Neutrophil (primary cell): ENCODE data around the gene NPHP1.
"Not testable (repeated sequence)": the region's sequence is repeated elsewhere in the genome, so short reads cannot be mapped to it uniquely, and the experiment has no call there.

Experiments
- H3K27ac ChIP-seq: fragments of 200-600 bp; sonication (generic); 2 replicates; pipeline ENCODE4 v1.5.1; 2016; ENCODE audit warnings: mild to moderate bottlenecking, moderate library complexity
- H3K27me3 ChIP-seq: fragments of 200-600 bp; sonication (generic); 2 replicates; pipeline ENCODE4 v1.6.0; 2016; ENCODE audit warnings: mild to moderate bottlenecking
- H3K36me3 ChIP-seq: fragments of 200-600 bp; sonication (generic); 2 replicates; pipeline ENCODE4 v1.5.1; 2017
- H3K4me1 ChIP-seq, 2 experiments: fragments of 200-600 bp in 1 of 2; sonication (generic) in 1 of 2; 1 replicate in 1 of 2; 2 replicates in 1 of 2; pipeline versions ENCODE4 v1.5.1 to v1.6.1; 2013 to 2016; ENCODE audit warnings: low read depth in 1 of 2, low read length in 1 of 2, mild to moderate bottlenecking in 1 of 2, moderate library complexity in 1 of 2; ENCODE audit not compliant: control insufficient read depth in 1 of 2, insufficient read depth in 1 of 2
- H3K4me3 ChIP-seq, 2 experiments: fragments of 200-600 bp in 1 of 2; sonication (generic) in 1 of 2; 1 replicate in 1 of 2; 2 replicates in 1 of 2; pipeline ENCODE4 v1.5.1; 2013 to 2016; ENCODE audit warnings: low read depth in 1 of 2, low read length in 1 of 2, mild to moderate bottlenecking in 1 of 2, moderate library complexity in 1 of 2
- H3K9me3 ChIP-seq: fragments of 200-600 bp; sonication (generic); 2 replicates; pipeline ENCODE4 v1.5.1; 2016
- TF ChIP-seq, protein P1 (sequence below): fragments of 200-600 bp; sonication (generic); IDR thresholded peaks from 2 replicates; pipeline ENCODE4 v1.5.1; 2016; ENCODE audit warnings: antibody characterized with exemption

The NPHP1 gene

DNA sequence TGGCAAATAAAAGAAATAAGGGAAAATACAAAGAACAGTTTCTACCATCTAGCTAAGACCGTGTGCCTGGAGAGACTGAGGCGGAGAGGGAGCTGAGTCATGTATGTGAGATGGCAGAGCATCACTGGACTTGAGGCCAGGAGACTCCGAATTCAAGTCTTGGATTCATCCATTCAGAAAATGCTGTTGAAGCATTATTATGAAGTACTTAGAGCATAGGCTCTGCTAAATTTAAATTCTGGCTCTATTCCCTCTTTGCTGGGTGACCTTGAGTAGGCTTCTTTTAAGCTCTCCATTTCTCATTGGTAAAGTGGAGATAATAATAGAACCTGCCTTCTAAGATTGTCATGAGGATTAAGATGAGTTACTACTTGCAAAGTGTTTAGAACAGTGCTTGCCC is 34.7 kb downstream of the NPHP1 start:
- TF ChIP-seq, protein P1, sequence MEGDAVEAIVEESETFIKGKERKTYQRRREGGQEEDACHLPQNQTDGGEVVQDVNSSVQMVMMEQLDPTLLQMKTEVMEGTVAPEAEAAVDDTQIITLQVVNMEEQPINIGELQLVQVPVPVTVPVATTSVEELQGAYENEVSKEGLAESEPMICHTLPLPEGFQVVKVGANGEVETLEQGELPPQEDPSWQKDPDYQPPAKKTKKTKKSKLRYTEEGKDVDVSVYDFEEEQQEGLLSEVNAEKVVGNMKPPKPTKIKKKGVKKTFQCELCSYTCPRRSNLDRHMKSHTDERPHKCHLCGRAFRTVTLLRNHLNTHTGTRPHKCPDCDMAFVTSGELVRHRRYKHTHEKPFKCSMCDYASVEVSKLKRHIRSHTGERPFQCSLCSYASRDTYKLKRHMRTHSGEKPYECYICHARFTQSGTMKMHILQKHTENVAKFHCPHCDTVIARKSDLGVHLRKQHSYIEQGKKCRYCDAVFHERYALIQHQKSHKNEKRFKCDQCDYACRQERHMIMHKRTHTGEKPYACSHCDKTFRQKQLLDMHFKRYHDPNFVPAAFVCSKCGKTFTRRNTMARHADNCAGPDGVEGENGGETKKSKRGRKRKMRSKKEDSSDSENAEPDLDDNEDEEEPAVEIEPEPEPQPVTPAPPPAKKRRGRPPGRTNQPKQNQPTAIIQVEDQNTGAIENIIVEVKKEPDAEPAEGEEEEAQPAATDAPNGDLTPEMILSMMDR: no peak

DNA sequence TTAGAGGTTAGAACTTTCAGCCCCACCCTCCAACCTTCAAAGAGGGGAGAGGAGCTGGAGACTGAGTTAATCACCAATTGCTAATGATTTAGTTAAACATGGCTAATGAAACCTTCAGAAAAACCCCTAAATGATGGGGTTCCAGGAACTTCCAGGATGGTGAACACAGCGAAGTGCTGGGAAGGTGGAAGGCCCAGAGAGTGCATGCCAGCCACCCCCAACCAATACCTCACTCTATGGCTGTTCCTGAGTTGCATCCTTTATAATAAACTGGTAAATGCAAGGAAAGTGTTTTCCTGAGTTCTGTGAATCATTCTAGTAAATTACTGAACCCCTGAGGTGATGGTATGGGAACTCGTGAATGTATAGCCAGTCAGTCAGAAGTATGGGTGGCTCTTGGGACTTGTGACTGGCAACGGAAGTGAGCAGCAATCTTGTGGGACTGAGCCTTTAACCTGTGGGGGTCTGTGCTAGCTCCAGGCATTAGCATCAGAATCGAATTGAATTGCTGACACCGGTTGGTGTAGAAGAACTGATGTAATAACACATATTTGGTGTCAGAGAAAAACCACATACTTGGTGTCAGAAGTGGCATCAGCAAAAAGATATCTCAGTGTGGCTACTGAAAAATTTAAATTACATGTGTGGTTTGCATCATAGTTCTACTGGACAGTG is 37.4 kb downstream of the NPHP1 start:
- no peak overlapping the region for H3K27ac ChIP-seq
- H3K9me3 ChIP-seq: no peaks in the 10 kb centered on the region
- TF ChIP-seq, protein P1: no peak
- no peaks in the 10 kb centered on the region for H3K36me3 ChIP-seq
- H3K27me3 ChIP-seq: peaks cover 15% of the 10 kb centered on the region
- no peaks in the 10 kb centered on the region for H3K4me1 ChIP-seq
- no peak overlapping the region for H3K4me3 ChIP-seq

More for the DNA sequence above, 34.7 kb downstream of the NPHP1 start:
- Histone ChIP-seq H3K27ac (no peak overlapping the region), H3K27me3 (peaks cover 15% of the 10 kb centered on the region), H3K36me3 (no peaks in the 10 kb centered on the region), H3K4me3 (no peak overlapping the region), H3K9me3 (no peaks in the 10 kb centered on the region), H3K4me1 (no peaks in the 10 kb centered on the region)

DNA sequence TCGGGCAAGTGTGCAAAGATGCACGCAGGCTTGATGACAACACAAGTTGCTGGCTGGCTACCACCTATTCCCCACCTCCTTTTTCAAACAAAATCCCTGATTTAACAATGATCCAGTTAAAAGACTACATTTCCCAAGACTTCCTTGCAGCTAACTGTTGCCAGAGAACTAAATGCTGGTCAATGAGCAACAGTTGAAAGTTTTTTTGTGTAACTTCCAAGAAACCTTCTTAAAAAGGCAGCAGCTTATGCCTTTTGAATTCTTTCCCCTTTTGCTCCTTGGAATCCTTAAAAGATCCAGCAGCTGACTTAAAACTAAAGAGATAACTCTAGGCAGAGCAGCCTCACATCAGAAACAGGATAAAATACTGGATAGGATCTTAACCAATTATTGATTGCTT is 38.5 kb downstream of the NPHP1 start:
- H3K36me3 ChIP-seq: no peaks in the 10 kb centered on the region
- H3K27me3 ChIP-seq: peaks cover 10% of the 10 kb centered on the region
- H3K9me3 ChIP-seq: no peaks in the 10 kb centered on the region
- no peak overlapping the region for H3K4me3 ChIP-seq
- H3K4me1 ChIP-seq: no peaks in the 10 kb centered on the region
- TF ChIP-seq, protein P1: no peak
- H3K27ac ChIP-seq: no peak overlapping the region

DNA sequence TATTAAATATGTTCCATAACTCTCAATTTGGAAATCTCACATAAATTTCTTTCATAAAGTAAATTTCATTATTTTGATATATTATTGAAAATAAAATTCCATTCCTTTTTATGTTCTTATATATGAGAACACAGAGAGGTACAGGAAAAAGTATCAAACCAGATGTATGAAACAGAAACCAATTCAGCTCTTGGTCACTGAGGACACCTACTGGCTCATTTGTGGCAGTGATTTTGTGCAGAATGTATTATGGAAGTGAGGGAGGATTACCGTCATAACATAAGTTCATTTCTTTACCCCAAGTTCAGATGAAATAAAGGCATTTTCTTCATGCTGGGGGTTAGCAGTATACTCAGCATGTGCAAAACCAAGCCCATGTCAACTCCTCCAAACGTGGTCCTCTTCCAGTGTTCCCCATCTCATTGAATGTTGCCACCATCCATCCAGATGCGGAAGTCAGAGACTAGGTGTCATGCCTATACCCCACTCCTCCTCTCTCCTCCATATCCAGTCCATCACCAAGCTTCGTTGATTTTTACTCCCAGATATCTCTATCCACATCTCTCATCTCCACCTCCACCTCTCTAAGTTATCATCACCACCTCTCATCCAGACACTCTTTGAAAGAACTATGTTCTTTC is 47.5 kb downstream of the NPHP1 start:
- H3K27ac ChIP-seq: no peak overlapping the region
- no peak overlapping the region for H3K4me3 ChIP-seq
- no peaks in the 10 kb centered on the region for H3K27me3 ChIP-seq
- no peaks in the 10 kb centered on the region for H3K36me3 ChIP-seq
- TF ChIP-seq, protein P1: no peak
- no peaks in the 10 kb centered on the region for H3K4me1 ChIP-seq
- H3K9me3 ChIP-seq: no peaks in the 10 kb centered on the region

DNA sequence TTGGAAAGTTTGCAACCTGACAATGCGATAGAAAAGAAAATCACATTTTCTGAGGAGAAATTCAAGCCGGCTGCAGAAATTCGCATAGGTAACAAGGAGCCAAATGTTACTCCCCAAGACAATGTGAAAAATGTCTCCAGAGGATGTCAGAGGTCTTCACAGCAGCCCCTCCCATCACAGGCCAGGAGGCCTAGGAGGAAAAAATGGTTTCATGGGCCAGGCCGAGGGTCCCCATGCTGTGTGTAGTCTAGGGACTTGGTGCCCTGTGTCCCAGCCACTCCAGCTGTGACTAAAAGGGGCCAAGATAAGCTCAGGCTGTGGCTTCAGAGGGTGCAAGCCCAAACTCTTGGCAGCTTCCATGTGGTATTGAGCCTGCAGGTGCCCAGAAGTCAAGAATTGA is 50.0 kb downstream of the NPHP1 start:
- not testable (repeated sequence) for H3K36me3 ChIP-seq, H3K4me1 ChIP-seq, H3K27me3 ChIP-seq, H3K9me3 ChIP-seq, H3K27ac ChIP-seq, H3K4me3 ChIP-seq

DNA sequence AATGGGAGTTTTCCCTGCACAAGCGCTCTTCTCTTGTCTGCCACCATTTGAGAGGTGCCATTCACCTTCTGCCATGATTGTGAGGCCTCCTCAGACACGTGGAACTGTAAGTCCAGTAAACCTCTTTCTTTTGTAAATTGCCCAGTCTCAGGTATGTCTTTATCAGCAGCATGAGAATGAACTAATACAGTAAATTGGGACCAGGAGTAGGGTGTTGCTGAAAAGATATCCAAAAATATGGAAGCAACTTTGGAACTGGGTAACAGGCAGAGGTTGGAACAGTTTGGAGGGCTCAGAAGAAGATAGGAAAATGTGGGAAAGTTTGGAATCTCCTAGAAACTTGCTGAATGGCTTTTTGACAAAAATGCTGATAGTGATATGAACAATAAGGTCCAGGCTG is 50.6 kb downstream of the NPHP1 start:
- H3K27ac ChIP-seq, H3K9me3 ChIP-seq, H3K4me3 ChIP-seq, H3K4me1 ChIP-seq, H3K36me3 ChIP-seq, H3K27me3 ChIP-seq: not testable (repeated sequence)
